Stomach (tissue), 9 donors: ENCODE data around the gene HECA. TPM values are rescaled to one million over a fixed set of nuclear protein-coding genes. Genes with fewer than 3 reads are reported as not detected.
"Not testable (repeated sequence)": the region's sequence is repeated elsewhere in the genome, so short reads cannot be mapped to it uniquely, and the experiment has no call there.

Experiments used
- DNase-seq, 2 donors: peaks; one replicate each; pipeline versions ENCODE4 v3.0.0 to v3.0.0-alpha.2; 2013 to 2019
- H3K27ac ChIP-seq, 5 donors: fragments of 200-600 bp in 4 of 5; sonication (generic) in 4 of 5; one replicate each; pipeline ENCODE4 v1.5.1; 2013 to 2019; ENCODE audit warnings: mild to moderate bottlenecking in 1 of 5, moderate library complexity in 1 of 5
- H3K27me3 ChIP-seq, 3 donors: fragments of 200-600 bp; sonication (generic); one replicate each; pipeline ENCODE4 v1.5.1; 2017 to 2019; ENCODE audit warnings: mixed run types in 1 of 3
- H3K36me3 ChIP-seq, 4 donors: fragments of 200-600 bp; sonication (generic); 1 replicate in 3 of 4; 2 replicates in 1 of 4; pipeline ENCODE4 v1.5.1; 2016 to 2019
- H3K4me1 ChIP-seq, 4 donors: fragments of 200-600 bp; sonication (generic); one replicate each; pipeline ENCODE4 v1.5.1; 2016 to 2019
- H3K4me3 ChIP-seq, 4 donors: fragments of 200-600 bp; sonication (generic) in 3 of 4; one replicate each; pipeline ENCODE4 v1.5.1; 2016 to 2019; ENCODE audit warnings: mild to moderate bottlenecking in 1 of 4
- H3K9me3 ChIP-seq, 4 donors: fragments of 200-600 bp; sonication (generic); one replicate each; pipeline ENCODE4 v1.5.1; 2016 to 2019
- CTCF ChIP-seq, 7 experiments: fragments of 450-650 bp in 4 of 7; fragments of 200-600 bp in 3 of 7; sonication (generic) in 3 of 7; IDR thresholded peaks; one replicate each; pipeline ENCODE4 v1.5.1; 2016 to 2019; ENCODE audit warnings: antibody characterized with exemption in 7 of 7, control low read depth in 2 of 7, mild to moderate bottlenecking in 1 of 7
- EP300 ChIP-seq: sonication (generic); formaldehyde crosslinking; IDR thresholded peaks from one replicate; pipeline ENCODE4 v1.6.1; 2017; ENCODE audit warnings: antibody characterized with exemption
- POLR2A ChIP-seq, 4 donors: fragments of 450-650 bp; IDR thresholded peaks; one replicate each; pipeline ENCODE4 v1.6.1; 2016; ENCODE audit warnings: antibody characterized with exemption in 4 of 4, control low read depth in 2 of 4, mild to moderate bottlenecking in 1 of 4, moderate library complexity in 1 of 4
- POLR2AphosphoS5 ChIP-seq, 3 donors: sonication (generic); formaldehyde crosslinking; IDR thresholded peaks; one replicate each; pipeline ENCODE4 v1.6.1; 2016; ENCODE audit warnings: antibody characterized with exemption in 3 of 3
- WGBS, 5 donors: extraction: QIAGEN DNeasy Blood & Tissue Kit in 3 of 5; methylation state at CpG; one replicate each; pipeline versions ENCODE4 v1.1.5 to v1.1.7; 2013 to 2018; 5-methylcytosine and 5-hydroxymethylcytosine counted together
- intact Hi-C: fragments of 100-400 bp; cut with DNase I; formaldehyde crosslinking; loops from one replicate; pipeline ENCODE4 v1.15.1; 2023; ENCODE audit warnings: low total_unique reads
- polyA plus RNA-seq, 3 donors: library from polyadenylated mRNA; stranded (reverse); fragments of 200-250 nt; gene quantifications; one replicate each; pipeline ENCODE4 v1.2.3, GENCODE V29; 2013
- total RNA-seq, 5 donors: library from RNA; depleted of rRNA; stranded (reverse); fragments of >200 nt; gene quantifications; one replicate each; pipeline versions ENCODE4 v1.1.0 to v1.2.3, GENCODE V29; 2014 to 2016
- donor health status: healthy with polysubstance abuse.
- donor health status: Bipolar disorder and iron deficiency.
- donor health status: healthy.

HECA gene
- total and polyA plus RNA-seq, 8 donors, result 7.6 to 52.1 (median 31.0) TPM

DNA sequence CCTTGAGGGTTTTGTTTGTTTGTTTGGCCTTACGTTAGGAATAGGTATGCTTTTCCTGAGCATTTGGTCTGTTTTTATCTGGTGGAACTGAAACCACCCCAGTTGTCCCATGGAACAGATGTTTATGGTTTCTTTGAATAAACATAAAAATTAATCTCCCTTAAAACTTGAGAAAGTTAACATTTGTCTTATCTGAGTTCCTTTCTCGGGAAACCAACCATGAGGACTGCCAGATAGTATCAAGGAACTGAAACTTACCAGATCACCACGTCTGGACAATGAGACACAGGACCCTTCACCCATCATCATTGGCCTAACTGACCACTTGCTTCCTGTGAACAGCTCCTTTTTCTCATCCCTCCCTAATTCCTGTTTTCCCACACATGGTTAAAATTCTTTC is 15.3 kb upstream of the HECA start:
- Histone ChIP-seq H3K27me3 (no peaks in the 10 kb centered on the region), H3K9me3 (peaks cover 0 to 19% (median 11%) of the 10 kb centered on the region in 4 donors), H3K36me3 (no peaks in the 10 kb centered on the region), H3K4me3 (no peak overlapping the region), H3K27ac (no peak overlapping the region), H3K4me1 (no peaks in the 10 kb centered on the region)
- 68 to 82% (median 77%) methylated on average over 3 of the region's 3 CpGs for WGBS, 5 donors
- no peak for DNase-seq
- intact Hi-C loops, result no loop called here
- TF ChIP-seq CTCF (IDR thresholded peaks at IDR 0.05), result no peak
- no peak for TF ChIP-seq EP300
- no peak for TF ChIP-seq POLR2A (IDR thresholded peaks at IDR 0.05)
- no peak for TF ChIP-seq POLR2AphosphoS5 (IDR thresholded peaks at IDR 0.05)

GRCh38 chr6:139122823-139123222 is 12.1 kb upstream of the HECA start:
- intact Hi-C loops, result loop anchor here (10.0 kb wide), 1 partner anchor 232 kb away; no protein-coding TSS in a partner anchor
- H3K9me3 ChIP-seq, result peaks cover 0 to 19% (median 11%) of the 10 kb centered on the region in 4 donors
- not testable (repeated sequence) for H3K27me3 ChIP-seq, DNase-seq, H3K36me3 ChIP-seq, H3K4me3 ChIP-seq, H3K4me1 ChIP-seq, H3K27ac ChIP-seq
- WGBS, 5 donors, result 58 to 96% (median 82%) methylated on average over 3 of the region's 3 CpGs

- peaks cover 0 to 5% (median 1%) of the 10 kb centered on the region in 4 donors for H3K9me3 ChIP-seq
- TF ChIP-seq CTCF (IDR thresholded peaks at IDR 0.05) (peak in 5 of 7 experiments; percentile 16 to 42 (median 27)), EP300 (no peak), POLR2AphosphoS5 (IDR thresholded peaks at IDR 0.05) (peak in 1 of 3 donors; percentile 77)
- no peaks in the 10 kb centered on the region for H3K27me3 ChIP-seq
- 35 to 52% (median 40%) methylated on average over 8 of the region's 8 CpGs for WGBS, 5 donors
- no peaks in the 10 kb centered on the region for H3K4me1 ChIP-seq
- peak; percentile 69 to 81 for DNase-seq
- no peak overlapping the region for H3K4me3 ChIP-seq
- H3K27ac ChIP-seq, result peak overlapping the region in 4 of 5 donors; percentile 18 to 58 (median 31)
- intact Hi-C loops, result loop anchor here (10.0 kb wide), 1 partner anchor 230 kb away; no protein-coding TSS in a partner anchor
- H3K36me3 ChIP-seq, result no peaks in the 10 kb centered on the region
These were observed 9.8 kb upstream of the HECA start for GRCh38 chr6:139124887-139125672.

GRCh38 chr6:139126255-139126654 is 8.6 kb upstream of the HECA start:
- no peak for DNase-seq
- no peaks in the 10 kb centered on the region for H3K27me3 ChIP-seq
- TF ChIP-seq EP300 (no peak), POLR2AphosphoS5 (IDR thresholded peaks at IDR 0.05) (peak in 1 of 3 donors; percentile 8)
- H3K27ac ChIP-seq, result peak overlapping the region; percentile 1 to 58 (median 29)
- H3K36me3 ChIP-seq, result no peaks in the 10 kb centered on the region
- 58 to 84% (median 70%) methylated on average over 3 of the region's 3 CpGs for WGBS, 5 donors
- intact Hi-C loops, result loop anchor here (10.0 kb wide), 1 partner anchor 229 kb away; no protein-coding TSS in a partner anchor
- no peak overlapping the region for H3K4me3 ChIP-seq
- H3K4me1 ChIP-seq, result peaks cover 0 to 2% (median 0%) of the 10 kb centered on the region in 4 donors
- no peaks in the 10 kb centered on the region for H3K9me3 ChIP-seq

GRCh38 chr6:139126931-139127330 is 7.9 kb upstream of the HECA start:
- intact Hi-C loops, result loop anchor here (10.0 kb wide), 1 partner anchor 228 kb away; no protein-coding TSS in a partner anchor
- no peaks in the 10 kb centered on the region for H3K9me3 ChIP-seq
- no peak for TF ChIP-seq CTCF (IDR thresholded peaks at IDR 0.05)
- no peak for TF ChIP-seq POLR2AphosphoS5 (IDR thresholded peaks at IDR 0.05)
- TF ChIP-seq POLR2A (IDR thresholded peaks at IDR 0.05), result no peak
- no peak for TF ChIP-seq EP300
- no peaks in the 10 kb centered on the region for H3K27me3 ChIP-seq
- H3K4me1 ChIP-seq, result peaks cover 0 to 8% (median 0%) of the 10 kb centered on the region in 4 donors
- H3K36me3 ChIP-seq, result no peaks in the 10 kb centered on the region
- no peak overlapping the region for H3K4me3 ChIP-seq
- H3K27ac ChIP-seq, result peak overlapping the region in 2 of 5 donors; percentile 18 to 58
- 84 to 91% (median 90%) methylated on average over 4 of the region's 4 CpGs for WGBS, 5 donors
- DNase-seq, result no peak
